ENCODE data around the gene NANOS3.
"Not testable (repeated sequence)": the region's sequence is repeated elsewhere in the genome, so short reads cannot be mapped to it uniquely, and the experiment has no call there.

NANOS3 gene

DNA sequence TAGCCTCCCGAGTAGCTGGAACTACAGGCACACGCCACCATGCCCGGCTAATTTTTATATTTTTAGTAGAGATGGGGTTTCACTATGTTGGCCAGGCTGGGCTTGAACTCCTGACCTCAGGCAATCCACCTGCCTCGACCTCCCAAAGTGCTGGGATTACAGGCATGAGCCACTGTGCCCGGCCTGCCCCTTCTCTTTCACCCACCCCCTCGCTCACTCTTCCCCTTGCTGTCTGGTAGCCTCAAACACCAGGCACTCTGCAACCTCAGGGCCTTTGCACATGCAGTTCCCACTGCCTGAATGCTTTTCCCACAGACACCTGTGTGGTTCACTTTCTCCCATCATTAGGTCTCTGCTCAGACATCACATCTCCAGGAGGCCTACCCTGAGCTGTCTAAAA, 45.2 kb downstream of the NANOS3 start:
- not testable (repeated sequence) for DNase-seq

DNA sequence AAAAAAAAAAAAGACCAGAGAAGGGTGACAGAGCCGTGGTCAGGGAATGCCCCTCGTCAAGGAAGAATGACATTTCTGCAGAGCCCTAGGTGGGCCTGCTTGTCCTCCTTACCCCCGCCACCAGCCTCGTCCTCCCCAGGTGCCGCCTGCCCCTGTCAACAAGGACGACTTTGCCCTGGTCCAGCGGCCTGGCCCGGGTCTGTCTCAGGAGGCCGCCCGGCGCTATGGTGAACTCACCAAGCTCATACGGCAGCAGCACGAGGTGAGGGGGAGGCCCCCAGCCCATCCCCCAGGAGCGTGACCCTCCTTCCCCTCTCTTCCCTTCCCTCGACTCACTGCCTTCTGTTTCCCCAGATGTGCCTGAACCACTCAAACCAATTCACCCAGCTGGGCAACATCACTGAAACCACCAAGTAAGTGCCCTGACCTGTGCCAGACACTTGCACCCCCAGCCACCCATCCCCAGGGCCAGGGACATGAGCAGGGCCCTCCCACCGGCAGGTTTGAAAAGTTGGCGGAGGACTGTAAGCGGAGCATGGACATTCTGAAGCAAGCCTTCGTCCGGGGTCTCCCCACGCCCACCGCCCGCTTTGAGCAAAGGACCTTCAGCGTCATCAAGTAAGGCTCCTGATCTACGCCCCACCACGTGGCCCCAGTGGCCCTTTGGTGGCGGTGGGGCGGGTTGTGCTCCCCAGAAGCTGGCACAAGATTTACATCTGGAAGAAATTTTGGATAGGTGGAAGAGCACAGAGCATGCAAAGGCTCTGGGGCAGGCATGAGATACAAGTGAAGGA, 46.5 kb downstream of the NANOS3 start:
- DNase-seq = no peak

DNA sequence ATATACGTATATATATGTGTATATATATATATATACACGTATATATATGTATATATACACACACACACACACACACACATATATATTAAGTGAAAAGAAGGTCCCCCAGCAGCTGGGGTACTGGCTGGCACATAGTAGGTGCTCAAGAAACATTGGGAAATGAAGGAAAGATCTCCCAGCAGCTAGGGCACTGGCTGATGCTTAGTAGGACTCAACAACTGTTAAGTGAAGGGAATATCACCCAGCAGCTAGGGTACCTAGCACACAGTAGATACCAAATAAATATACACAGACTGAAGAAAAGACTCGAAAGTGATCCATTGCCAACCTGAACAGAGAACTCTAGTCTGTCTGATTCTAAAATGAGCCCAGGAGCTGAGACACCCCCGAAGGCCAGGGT, 49.1 kb downstream of the NANOS3 start:
- no peak for DNase-seq

DNA sequence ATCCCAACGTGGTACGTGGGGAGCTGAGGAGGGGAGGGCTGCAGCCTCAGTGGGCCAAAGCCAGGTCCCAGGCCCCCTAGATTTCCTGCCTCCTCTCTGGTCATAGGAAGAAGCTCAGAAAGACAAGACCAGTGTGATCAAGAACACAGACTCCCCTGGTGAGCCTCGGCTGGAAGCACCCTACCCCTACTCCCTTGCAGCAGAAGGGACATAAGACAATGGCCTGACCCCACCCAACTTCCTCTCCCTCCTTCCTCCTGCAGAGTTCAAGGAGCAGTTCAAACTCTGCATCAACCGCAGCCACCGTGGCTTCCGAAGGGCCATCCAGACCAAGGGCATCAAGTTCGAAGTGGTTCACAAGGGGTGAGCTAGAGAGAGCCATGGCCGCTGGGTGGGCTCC, 49.8 kb downstream of the NANOS3 start:
- no peak for DNase-seq

DNA sequence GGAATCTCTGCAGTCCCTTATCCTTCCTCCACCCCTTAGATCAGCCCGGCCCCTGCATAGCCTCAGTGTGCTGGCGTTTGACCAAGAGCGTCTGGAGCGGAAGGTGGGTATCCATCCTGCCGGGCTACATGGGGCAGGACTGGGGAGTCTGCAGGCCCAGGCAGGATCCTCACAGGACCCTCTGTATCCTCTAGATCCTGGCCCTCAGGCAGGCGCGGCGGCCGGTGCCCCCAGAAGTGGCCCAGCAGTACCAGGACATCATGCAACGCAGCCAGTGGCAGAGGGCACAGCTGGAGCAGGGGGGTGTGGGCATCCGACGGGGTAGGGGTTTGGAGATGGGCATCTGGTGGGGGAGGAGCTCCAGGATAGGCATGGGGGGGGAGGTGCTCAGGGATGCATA, 52.4 kb downstream of the NANOS3 start:
- DNase-seq = no peak

DNA sequence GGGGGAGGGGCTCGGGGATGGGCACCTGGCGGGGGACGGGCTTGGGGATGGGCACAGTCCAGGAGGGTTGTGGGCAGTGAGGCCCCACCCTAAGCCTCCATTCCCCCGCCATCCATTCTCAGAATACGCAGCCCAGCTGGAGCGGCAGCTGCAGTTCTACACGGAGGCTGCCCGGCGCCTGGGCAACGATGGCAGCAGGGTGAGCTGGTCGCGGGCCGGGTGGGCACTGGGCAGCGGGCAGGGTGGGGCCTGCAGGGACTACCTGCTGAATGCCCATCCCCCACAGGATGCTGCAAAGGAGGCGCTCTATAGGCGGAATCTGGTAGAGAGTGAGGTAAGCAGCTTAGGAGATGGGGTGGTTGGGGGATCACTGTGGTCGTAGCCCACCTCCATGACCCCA, 53.0 kb downstream of the NANOS3 start:
- DNase-seq = no peak

Measured in eye (tissue), 1 donor.